22Rv1 (cell line): ENCODE measurements around the gene CNOT4.
A peak's percentile ranks its signal among the peaks of the same experiment; 100 is the strongest.

ENCODE experiments used
- H3K27ac ChIP-seq: fragments of 450-650 bp; 2 replicates; pipeline ENCODE4 v1.5.1; 2017
- ZFX ChIP-seq: fragments of 450-650 bp; IDR thresholded peaks from 2 replicates; pipeline ENCODE4 v1.6.1; 2017; ENCODE audit warnings: antibody characterized with exemption, borderline replicate concordance
- TF ChIP-seq, protein P1 (sequence below): fragments of 450-650 bp; IDR thresholded peaks from 2 replicates; pipeline ENCODE4 v1.5.1; 2017; ENCODE audit warnings: mild to moderate bottlenecking

The CNOT4 gene

DNA sequence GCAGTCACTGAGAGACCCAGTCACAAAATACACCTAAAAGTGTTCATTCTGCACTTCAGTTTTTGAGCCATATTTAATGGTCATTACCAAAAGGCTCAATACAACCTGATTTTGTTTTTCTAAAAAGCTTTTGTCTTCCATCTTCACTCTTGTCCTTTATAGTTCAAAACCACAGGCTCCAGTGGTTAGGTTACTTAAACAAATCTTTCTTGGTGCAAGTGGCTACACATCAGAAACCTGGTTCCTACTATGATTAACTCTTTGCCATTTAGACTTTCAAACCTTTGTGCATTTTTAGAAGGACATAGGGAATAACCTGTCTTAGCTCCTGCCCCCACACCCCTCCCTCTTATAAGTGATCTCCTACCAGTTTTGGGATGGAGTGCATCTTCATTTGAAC, 140.5 kb downstream of the CNOT4 start:
- no peak overlapping the region for H3K27ac ChIP-seq
- TF ChIP-seq, protein P1, sequence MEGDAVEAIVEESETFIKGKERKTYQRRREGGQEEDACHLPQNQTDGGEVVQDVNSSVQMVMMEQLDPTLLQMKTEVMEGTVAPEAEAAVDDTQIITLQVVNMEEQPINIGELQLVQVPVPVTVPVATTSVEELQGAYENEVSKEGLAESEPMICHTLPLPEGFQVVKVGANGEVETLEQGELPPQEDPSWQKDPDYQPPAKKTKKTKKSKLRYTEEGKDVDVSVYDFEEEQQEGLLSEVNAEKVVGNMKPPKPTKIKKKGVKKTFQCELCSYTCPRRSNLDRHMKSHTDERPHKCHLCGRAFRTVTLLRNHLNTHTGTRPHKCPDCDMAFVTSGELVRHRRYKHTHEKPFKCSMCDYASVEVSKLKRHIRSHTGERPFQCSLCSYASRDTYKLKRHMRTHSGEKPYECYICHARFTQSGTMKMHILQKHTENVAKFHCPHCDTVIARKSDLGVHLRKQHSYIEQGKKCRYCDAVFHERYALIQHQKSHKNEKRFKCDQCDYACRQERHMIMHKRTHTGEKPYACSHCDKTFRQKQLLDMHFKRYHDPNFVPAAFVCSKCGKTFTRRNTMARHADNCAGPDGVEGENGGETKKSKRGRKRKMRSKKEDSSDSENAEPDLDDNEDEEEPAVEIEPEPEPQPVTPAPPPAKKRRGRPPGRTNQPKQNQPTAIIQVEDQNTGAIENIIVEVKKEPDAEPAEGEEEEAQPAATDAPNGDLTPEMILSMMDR = no peak
- no peak for TF ChIP-seq ZFX

- H3K27ac ChIP-seq = no peak overlapping the region
Measured at GRCh38 chr7:135368416-135369186, 141.3 kb downstream of the CNOT4 start.

DNA sequence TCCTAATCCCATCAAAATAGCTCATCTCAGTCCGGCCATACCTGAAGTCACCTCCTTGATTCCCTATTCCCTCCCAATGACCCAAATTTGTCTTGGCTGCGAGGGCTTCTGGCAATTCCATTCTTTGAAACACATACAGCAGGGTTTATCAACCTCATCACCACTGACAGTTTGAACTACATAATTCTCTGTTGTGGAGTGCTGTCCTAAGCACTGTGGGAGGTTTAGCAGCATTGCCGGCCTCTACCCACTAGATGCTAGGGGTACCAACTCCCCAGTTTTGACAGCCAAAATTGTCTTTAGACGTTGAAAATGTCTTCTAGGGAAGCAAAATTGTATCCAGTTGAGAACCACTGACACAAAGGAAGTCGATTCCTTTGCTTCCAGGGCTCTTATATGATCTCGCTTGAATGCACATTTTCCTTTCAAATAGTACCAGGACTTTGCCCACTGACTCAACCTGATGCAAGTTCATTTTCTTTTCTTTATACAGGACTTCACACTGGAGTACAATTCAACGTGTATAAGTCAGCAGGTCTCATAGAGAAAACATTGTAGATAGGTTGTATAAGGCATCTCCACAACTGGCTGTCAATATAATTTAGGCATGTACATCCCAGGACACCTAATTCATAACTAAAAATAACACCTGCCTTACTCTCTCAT, 142.9 kb downstream of the CNOT4 start:
- no peak for TF ChIP-seq ZFX
- TF ChIP-seq, protein P1 = no peak
- no peak overlapping the region for H3K27ac ChIP-seq

More at GRCh38 chr7:135368416-135369186, 141.3 kb downstream of the CNOT4 start:
- TF ChIP-seq, protein P1 = no peak
- no peak for TF ChIP-seq ZFX

DNA sequence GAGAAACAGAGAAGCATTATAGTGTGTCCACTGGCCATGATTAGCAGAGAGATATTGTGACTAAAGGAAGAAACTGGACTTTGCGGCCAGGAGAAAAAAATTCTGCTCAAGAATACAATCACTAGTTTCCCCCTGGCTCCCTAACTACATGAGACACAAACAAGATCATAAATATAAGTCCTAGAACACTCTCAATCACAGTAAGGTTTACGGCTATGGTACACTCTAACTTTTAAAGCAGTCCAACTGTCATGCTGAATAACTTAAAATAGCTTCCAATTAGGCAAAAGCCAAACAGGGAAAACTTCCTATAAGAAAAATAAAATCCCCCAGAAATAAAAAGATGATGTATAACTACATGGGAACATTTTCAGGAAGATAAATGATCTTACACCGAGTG, 144.2 kb downstream of the CNOT4 start:
- H3K27ac ChIP-seq = no peak overlapping the region
- TF ChIP-seq ZFX = no peak
- TF ChIP-seq, protein P1 = no peak

GRCh38 chr7:135364206-135364605, 145.7 kb downstream of the CNOT4 start:
- H3K27ac ChIP-seq = no peak overlapping the region
- TF ChIP-seq ZFX = no peak
- TF ChIP-seq, protein P1 = no peak

- TF ChIP-seq ZFX = no peak
- TF ChIP-seq, protein P1 = peak; percentile 38
- no peak overlapping the region for H3K27ac ChIP-seq
Measured at GRCh38 chr7:135362871-135363270, 147.0 kb downstream of the CNOT4 start.

GRCh38 chr7:135361788-135362187, 148.1 kb downstream of the CNOT4 start:
- H3K27ac ChIP-seq = no peak overlapping the region
- TF ChIP-seq, protein P1 = no peak
- no peak for TF ChIP-seq ZFX
